Measurements from ENCODE around the gene ASS1. TPM values are rescaled to one million over a fixed set of nuclear protein-coding genes. Genes with fewer than 3 reads are reported as not detected.
A peak's percentile ranks its signal among the peaks of the same experiment; 100 is the strongest.

ASS1 gene
- total and polyA plus RNA-seq, 2 of the 13 experiments (the other 11 are each of a cell fraction or from before 2014, with no cell fraction given) = 77.6 to 122 TPM

GRCh38 chr9:130433168-130433946, 11.4 kb upstream of the ASS1 start (continued):
- TF ChIP-seq RFXAP (CRISPR knock-in tag; IDR thresholded peaks at IDR 0.05; ENCODE audit: borderline replicate concordance) (peak; percentile 42; the same call in 1 of the 2 replicates), ZBTB7B (CRISPR knock-in tag; IDR thresholded peaks at IDR 0.05) (no peak), ZNF576 (CRISPR knock-in tag; IDR thresholded peaks at IDR 0.05) (no peak), ZNF547 (CRISPR knock-in tag; IDR thresholded peaks at IDR 0.05) (0 out of 2 replicates have a peak, but pooled peaks have one; percentile 53), RAD21 (CRISPR knock-in tag; IDR thresholded peaks at IDR 0.05) (peak; percentile 75), ZFX (CRISPR knock-in tag; IDR thresholded peaks at IDR 0.05; ENCODE audit: low read depth) (peak; percentile 64; the same call in 1 of the 2 replicates), ZSCAN5A (CRISPR knock-in tag; IDR thresholded peaks at IDR 0.05; ENCODE audit: borderline replicate concordance) (no peak), THAP9 (CRISPR knock-in tag; IDR thresholded peaks at IDR 0.05; ENCODE audit: borderline replicate concordance) (no peak), NFYC (CRISPR knock-in tag; IDR thresholded peaks at IDR 0.05) (no peak), ZNF180 (CRISPR knock-in tag; IDR thresholded peaks at IDR 0.05; ENCODE audit: borderline replicate concordance, low read depth) (0 out of 2 replicates have a peak, but pooled peaks have one; percentile 44), BHLHE40 (IDR thresholded peaks at IDR 0.05; ENCODE audit: low read length) (peak; percentile 58), ZNF580 (CRISPR knock-in tag; IDR thresholded peaks at IDR 0.05; ENCODE audit: borderline replicate concordance, low read depth) (no peak; the same call in 1 of the 2 replicates), NR1H2 (CRISPR knock-in tag; IDR thresholded peaks at IDR 0.05; ENCODE audit: borderline replicate concordance, low read depth) (no peak), ZBTB7A (CRISPR knock-in tag; IDR thresholded peaks at IDR 0.05) (peak; percentile 18; the same call in 1 of the 2 replicates), ZNF644 (CRISPR knock-in tag; IDR thresholded peaks at IDR 0.05; ENCODE audit: low read depth) (no peak), ZNF317 (CRISPR knock-in tag; IDR thresholded peaks at IDR 0.05) (0 out of 2 replicates have a peak, but pooled peaks have one; percentile 8), U2AF2 (IDR thresholded peaks at IDR 0.05; ENCODE audit: low read depth, low read length) (no peak), HOXA5 (CRISPR knock-in tag; IDR thresholded peaks at IDR 0.05) (no peak; the same call in 1 of the 2 replicates), ZBTB26 (CRISPR knock-in tag; IDR thresholded peaks at IDR 0.05; ENCODE audit: borderline replicate concordance) (no peak), HOXA7 (CRISPR knock-in tag; IDR thresholded peaks at IDR 0.05) (no peak), TRIM24 (CRISPR knock-in tag; IDR thresholded peaks at IDR 0.05) (no peak), PCBP1 (IDR thresholded peaks at IDR 0.05; ENCODE audit: borderline replicate concordance, low read depth, low read length) (0 out of 2 replicates have a peak, but pooled peaks have one; percentile 49), NR3C1 (CRISPR knock-in tag; IDR thresholded peaks at IDR 0.05) (no peak)

All from HepG2 (cell line).